Thyroid gland (tissue), 4 donors: ENCODE data around the gene FBXO47. TPM values are rescaled to one million over a fixed set of nuclear protein-coding genes. Genes with fewer than 3 reads are reported as not detected.
A peak's percentile ranks its signal among the peaks of the same experiment; 100 is the strongest.

Experiments used
- DNase-seq, 2 donors: peaks; one replicate each; pipeline ENCODE4 v3.0.0-alpha.2; 2019
- H3K27ac ChIP-seq, 3 donors: fragments of 200-600 bp; sonication (generic); 1 replicate in 2 of 3; 2 replicates in 1 of 3; pipeline ENCODE4 v1.5.1; 2016 to 2019; ENCODE audit warnings: mild to moderate bottlenecking in 1 of 3, moderate library complexity in 1 of 3
- H3K27me3 ChIP-seq: fragments of 200-600 bp; sonication (generic); one replicate; pipeline ENCODE4 v1.5.1; 2019
- H3K36me3 ChIP-seq, 2 donors: fragments of 200-600 bp; sonication (generic); one replicate each; pipeline ENCODE4 v1.5.1; 2016 to 2019
- H3K4me1 ChIP-seq, 2 donors: fragments of 200-600 bp; sonication (generic); one replicate each; pipeline ENCODE4 v1.5.1; 2017 to 2019
- H3K4me3 ChIP-seq, 3 donors: fragments of 200-600 bp; sonication (generic); replicated peaks in 1 of 3; 1 replicate in 2 of 3; 2 replicates in 1 of 3; pipeline ENCODE4 v1.5.1; 2016; ENCODE audit warnings: mild to moderate bottlenecking in 1 of 3
- H3K9me3 ChIP-seq: fragments of 200-600 bp; sonication (generic); one replicate; pipeline ENCODE4 v1.5.1; 2017
- CTCF ChIP-seq, 6 experiments: fragments of 200-600 bp in 3 of 6; fragments of 450-650 bp in 3 of 6; sonication (generic) in 3 of 6; IDR thresholded peaks; one replicate each; pipeline ENCODE4 v1.5.1; 2016 to 2019; ENCODE audit warnings: antibody characterized with exemption in 6 of 6, mild to moderate bottlenecking in 2 of 6, inconsistent platforms in 1 of 6, moderate library complexity in 1 of 6
- POLR2A ChIP-seq, 2 donors: fragments of 450-650 bp; IDR thresholded peaks; one replicate each; pipeline ENCODE4 v1.6.1; 2017; ENCODE audit warnings: antibody characterized with exemption in 2 of 2, mild to moderate bottlenecking in 2 of 2, moderate library complexity in 1 of 2
- WGBS, 2 donors: methylation state at CpG; one replicate each; pipeline ENCODE4 v1.1.5; 2017; 5-methylcytosine and 5-hydroxymethylcytosine counted together
- intact Hi-C: fragments of 100-400 bp; cut with DNase I; formaldehyde crosslinking; loops from one replicate; pipeline ENCODE4 v1.15.1; 2023
- total RNA-seq, 4 donors: library from RNA; depleted of rRNA; stranded (reverse); fragments of >200 nt; gene quantifications; one replicate each; pipeline ENCODE4 v1.2.3, GENCODE V29; 2016

Gene FBXO47
- total RNA-seq, 4 donors from 2014 or later, result not detected

GRCh38 chr17:39002991-39003715 is 36.0 kb upstream of the FBXO47 start:
- Histone ChIP-seq H3K27me3 (no peaks in the 10 kb centered on the region), H3K27ac (peak overlapping the region; percentile 70 to 90 (median 87)), H3K4me3 (no peak overlapping the region), H3K36me3 (no peaks in the 10 kb centered on the region), H3K4me1 (peaks cover 0 to 26% of the 10 kb centered on the region in 2 donors), H3K9me3 (no peaks in the 10 kb centered on the region)
- DNase-seq, result peak; percentile 77 to 78
- 29 to 30% methylated on average over 16 of the region's 16 CpGs for WGBS, 2 donors
- intact Hi-C loops, result no loop called here
- no peak for TF ChIP-seq CTCF (IDR thresholded peaks at IDR 0.05)
- peak in 1 of 2 donors; percentile 12 for TF ChIP-seq POLR2A (IDR thresholded peaks at IDR 0.05)

- no peak overlapping the region for H3K4me3 ChIP-seq
Measured at GRCh38 chr17:39001703-39002637, 34.8 kb upstream of the FBXO47 start.

GRCh38 chr17:39000021-39000601 is 32.9 kb upstream of the FBXO47 start:
- no peak overlapping the region for H3K4me3 ChIP-seq
- no peak for TF ChIP-seq CTCF (IDR thresholded peaks at IDR 0.05)
- no peak for TF ChIP-seq POLR2A (IDR thresholded peaks at IDR 0.05)
- no peaks in the 10 kb centered on the region for H3K27me3 ChIP-seq
- DNase-seq, result no peak
- peaks cover 0 to 26% of the 10 kb centered on the region in 2 donors for H3K4me1 ChIP-seq
- no peaks in the 10 kb centered on the region for H3K36me3 ChIP-seq
- no peaks in the 10 kb centered on the region for H3K9me3 ChIP-seq
- peak overlapping the region; percentile 11 to 34 (median 33) for H3K27ac ChIP-seq
- intact Hi-C loops, result no loop called here
- 64 to 68% methylated on average over 4 of the region's 4 CpGs for WGBS, 2 donors

More at GRCh38 chr17:39001703-39002637, 34.8 kb upstream of the FBXO47 start:
- intact Hi-C loops, result no loop called here
- no peaks in the 10 kb centered on the region for H3K27me3 ChIP-seq
- peak overlapping the region; percentile 70 to 90 (median 87) for H3K27ac ChIP-seq
- no peaks in the 10 kb centered on the region for H3K9me3 ChIP-seq
- no peaks in the 10 kb centered on the region for H3K36me3 ChIP-seq
- peak; percentile 35 to 46 for DNase-seq
- 77 to 80% methylated on average over 9 of the region's 9 CpGs for WGBS, 2 donors
- H3K4me1 ChIP-seq, result peaks cover 0 to 26% of the 10 kb centered on the region in 2 donors
- TF ChIP-seq POLR2A (IDR thresholded peaks at IDR 0.05) (no peak), CTCF (IDR thresholded peaks at IDR 0.05) (no peak)

GRCh38 chr17:38996660-38997337 is 29.6 kb upstream of the FBXO47 start:
- no peak overlapping the region for H3K27ac ChIP-seq
- peaks cover 0 to 13% of the 10 kb centered on the region in 2 donors for H3K4me1 ChIP-seq
- 93% methylated on average over 5 of the region's 5 CpGs for WGBS, 2 donors
- DNase-seq, result no peak
- H3K4me3 ChIP-seq, result no peak overlapping the region
- intact Hi-C loops, result no loop called here
- no peaks in the 10 kb centered on the region for H3K27me3 ChIP-seq
- no peaks in the 10 kb centered on the region for H3K36me3 ChIP-seq
- no peak for TF ChIP-seq CTCF (IDR thresholded peaks at IDR 0.05)
- no peaks in the 10 kb centered on the region for H3K9me3 ChIP-seq
